Activated naive CD8-positive, alpha-beta T cell treated with anti-CD3 and anti-CD28 coated beads, Interleukin-2, amount 10 ng/mL, durations not matched to agents 7 days and 5 days (primary cell): Measurements from ENCODE around the gene DNAH14. TPM values are rescaled to one million over a fixed set of nuclear protein-coding genes. Genes with fewer than 3 reads are reported as not detected.
"Not testable (repeated sequence)": the region's sequence is repeated elsewhere in the genome, so short reads cannot be mapped to it uniquely, and the experiment has no call there.

Source experiments
- ATAC-seq: fragments of 150-1000 bp; cut with Tn5 transposase; one replicate; pipeline ENCODE4 v1.10.0; 2021; ENCODE audit warnings: low read depth, moderate library complexity
- POLR2A ChIA-PET: fragments of 350-600 bp; sonication (Branson Sonifier 250); formaldehyde crosslinking; loops from one replicate; lab custom pipeline; 2021; ENCODE audit warnings: antibody characterized with exemption; lab: Charles Lee
- DNase-seq: peaks from one replicate; pipeline ENCODE4 v3.0.0; 2021
- H3K27ac Mint-ChIP-seq: one replicate; pipeline ENCODE4 v1.8.0; 2022; ENCODE audit warnings: mild to moderate bottlenecking, mixed read lengths
- H3K27me3 Mint-ChIP-seq: one replicate; pipeline ENCODE4 v1.8.0; 2022; ENCODE audit warnings: mild to moderate bottlenecking, moderate library complexity, mixed read lengths
- H3K36me3 Mint-ChIP-seq: one replicate; pipeline ENCODE4 v1.8.0; 2021; ENCODE audit warnings: mild to moderate bottlenecking, mixed read lengths
- H3K4me1 Mint-ChIP-seq: one replicate; pipeline ENCODE4 v1.8.0; 2021; ENCODE audit warnings: mixed read lengths
- H3K4me3 Mint-ChIP-seq: one replicate; pipeline ENCODE4 v1.8.0; 2022; ENCODE audit warnings: mild to moderate bottlenecking, moderate library complexity, mixed read lengths
- H3K9me3 Mint-ChIP-seq: one replicate; pipeline ENCODE4 v1.8.0; 2021; ENCODE audit warnings: mixed read lengths
- total RNA-seq, 2 experiments: library from RNA; stranded (reverse); gene quantifications; one replicate each; pipeline ENCODE4 v1.2.3, GENCODE V29; 2021

The DNAH14 gene
- total RNA-seq, 2 experiments from 2014 or later = not detected

GRCh38 chr1:225225681-225226080, 296.2 kb downstream of the DNAH14 start:
- POLR2A ChIA-PET = no interaction called here
- ATAC-seq = no peak
- no peaks in the 10 kb centered on the region for H3K36me3 Mint-ChIP-seq
- no peak overlapping the region for H3K27ac Mint-ChIP-seq
- peaks cover 2% of the 10 kb centered on the region for H3K27me3 Mint-ChIP-seq
- H3K4me3 Mint-ChIP-seq = no peak overlapping the region
- H3K4me1 Mint-ChIP-seq = no peaks in the 10 kb centered on the region
- peaks cover 1% of the 10 kb centered on the region for H3K9me3 Mint-ChIP-seq
- DNase-seq = no peak

DNA sequence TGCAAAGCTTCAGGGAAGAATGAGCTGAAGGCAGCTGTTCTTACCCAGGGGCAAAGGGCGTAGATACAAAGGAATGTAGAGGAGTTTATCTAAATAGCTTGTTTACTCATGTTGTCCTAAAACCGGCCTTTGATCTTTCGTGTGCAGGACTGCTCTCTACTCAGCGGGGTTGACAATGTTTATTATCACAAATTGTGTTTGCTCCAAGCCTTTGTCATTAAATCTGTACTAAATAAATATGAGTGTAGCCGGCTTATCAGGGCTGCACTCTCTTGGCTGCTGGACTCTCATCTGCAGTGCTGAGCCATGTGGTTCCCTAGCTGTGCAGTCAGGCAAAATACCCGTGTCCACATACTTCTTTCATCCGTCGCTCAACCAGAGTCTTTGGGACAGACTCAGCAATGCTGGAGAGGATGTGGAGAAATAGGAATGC, 299.4 kb downstream of the DNAH14 start:
- POLR2A ChIA-PET = no interaction called here
- ATAC-seq = no peak
- Mint-ChIP-seq H3K27me3 (peaks cover 2% of the 10 kb centered on the region), H3K9me3 (peaks cover 1% of the 10 kb centered on the region), H3K4me1 (no peaks in the 10 kb centered on the region), H3K27ac (no peak overlapping the region), H3K4me3 (no peak overlapping the region), H3K36me3 (no peaks in the 10 kb centered on the region)
- DNase-seq = no peak

DNA sequence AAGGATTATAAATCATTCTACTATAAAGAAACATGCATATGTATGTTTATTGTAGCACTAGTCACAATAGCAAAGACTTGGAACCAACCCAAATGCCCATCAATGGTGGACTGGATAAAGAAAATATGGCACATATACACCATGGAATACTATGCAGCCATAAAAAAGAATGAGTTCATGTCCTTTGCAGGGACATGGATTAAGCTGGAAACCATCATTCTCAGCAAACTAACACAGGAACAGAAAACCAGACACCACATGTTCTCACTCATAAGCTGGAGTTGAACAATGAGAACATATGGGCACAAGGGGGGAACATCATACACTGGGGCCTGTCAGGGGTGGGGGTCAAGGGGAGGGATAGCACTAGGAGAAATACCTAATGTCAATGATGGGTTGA, 300.0 kb downstream of the DNAH14 start:
- H3K36me3 Mint-ChIP-seq, H3K9me3 Mint-ChIP-seq, ATAC-seq, DNase-seq, H3K27me3 Mint-ChIP-seq, H3K27ac Mint-ChIP-seq, H3K4me1 Mint-ChIP-seq, POLR2A ChIA-PET, H3K4me3 Mint-ChIP-seq: not testable (repeated sequence)

- peaks cover 2% of the 10 kb centered on the region for H3K27me3 Mint-ChIP-seq
- H3K36me3 Mint-ChIP-seq = no peaks in the 10 kb centered on the region
- DNase-seq (no peak), ATAC-seq (no peak)
- H3K9me3 Mint-ChIP-seq = peaks cover 1% of the 10 kb centered on the region
- POLR2A ChIA-PET = no interaction called here
- H3K4me1 Mint-ChIP-seq = no peaks in the 10 kb centered on the region
- H3K4me3 Mint-ChIP-seq = no peak overlapping the region
- no peak overlapping the region for H3K27ac Mint-ChIP-seq
These were observed 301.0 kb downstream of the DNAH14 start for GRCh38 chr1:225230483-225230882.

DNA sequence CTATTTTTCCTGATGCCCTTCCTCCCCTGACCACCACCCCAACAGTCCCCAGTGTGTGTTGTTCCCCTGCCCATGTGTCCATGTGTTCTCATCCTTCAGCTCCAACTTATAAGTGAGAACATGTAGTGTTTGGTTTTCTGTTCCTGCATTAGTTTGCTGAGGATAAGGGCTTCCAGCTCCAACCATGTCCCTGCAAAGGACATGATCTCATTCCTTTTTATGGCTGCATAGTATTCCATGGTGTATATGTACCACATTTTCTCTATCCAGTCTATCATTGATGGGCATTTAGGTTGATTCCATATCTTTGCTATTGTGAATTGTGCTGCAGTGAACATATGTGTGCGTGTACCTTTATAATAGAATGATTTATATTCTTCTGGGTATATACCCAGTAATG, 303.5 kb downstream of the DNAH14 start:
- DNase-seq, H3K4me3 Mint-ChIP-seq, H3K9me3 Mint-ChIP-seq, H3K4me1 Mint-ChIP-seq, POLR2A ChIA-PET, H3K27me3 Mint-ChIP-seq, H3K36me3 Mint-ChIP-seq, H3K27ac Mint-ChIP-seq, ATAC-seq: not testable (repeated sequence)

- Mint-ChIP-seq H3K4me1 (no peaks in the 10 kb centered on the region), H3K27me3 (no peaks in the 10 kb centered on the region), H3K9me3 (peaks cover 3% of the 10 kb centered on the region), H3K27ac (no peak overlapping the region), H3K36me3 (no peaks in the 10 kb centered on the region), H3K4me3 (no peak overlapping the region)
- DNase-seq (no peak), ATAC-seq (no peak)
- POLR2A ChIA-PET = no interaction called here
These were observed 313.1 kb downstream of the DNAH14 start for GRCh38 chr1:225242611-225243010.

DNA sequence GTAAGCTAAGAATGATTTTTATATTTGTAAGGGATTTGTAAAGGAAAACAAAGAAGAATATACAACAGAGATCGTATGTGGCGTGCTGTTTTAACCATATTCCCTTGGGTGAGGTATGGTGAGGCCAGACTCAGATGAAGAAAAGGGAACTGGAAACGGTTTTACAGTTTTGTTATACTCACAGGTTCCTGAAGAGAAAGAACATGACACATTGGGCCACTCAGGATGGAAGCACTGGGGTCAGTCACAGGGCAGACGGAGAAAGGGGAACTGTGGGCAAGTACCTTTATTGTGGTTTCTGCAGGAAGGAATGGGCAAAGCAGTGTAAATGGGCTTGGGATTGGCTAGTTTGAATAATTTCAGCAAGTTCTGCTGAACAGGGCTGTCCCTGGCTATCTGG, 321.0 kb downstream of the DNAH14 start:
- POLR2A ChIA-PET = no interaction called here

DNA sequence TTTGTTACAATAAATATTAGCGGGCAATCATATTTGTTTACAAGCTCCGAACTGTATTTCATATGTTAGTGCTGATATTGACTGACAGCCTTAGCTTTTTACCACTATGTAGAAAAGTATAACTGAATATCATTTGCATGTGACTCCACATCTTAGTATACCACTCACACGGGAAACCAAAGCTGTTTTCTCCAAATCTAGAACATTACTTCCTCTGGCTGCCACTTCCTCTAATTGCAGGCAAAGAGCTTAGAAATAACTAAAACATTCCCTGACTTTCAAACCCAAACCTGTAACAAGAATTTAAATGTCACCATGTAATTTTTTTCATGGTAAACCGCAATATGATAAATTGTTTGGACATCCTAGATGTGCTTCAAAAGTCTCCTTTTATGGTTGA, 323.7 kb downstream of the DNAH14 start:
- DNase-seq (no peak), ATAC-seq (no peak)
- no peaks in the 10 kb centered on the region for H3K36me3 Mint-ChIP-seq
- H3K4me1 Mint-ChIP-seq = no peaks in the 10 kb centered on the region
- POLR2A ChIA-PET = no interaction called here
- no peak overlapping the region for H3K27ac Mint-ChIP-seq
- no peak overlapping the region for H3K4me3 Mint-ChIP-seq
- H3K9me3 Mint-ChIP-seq = no peaks in the 10 kb centered on the region
- H3K27me3 Mint-ChIP-seq = peaks cover 11% of the 10 kb centered on the region

More for the DNA sequence above, 321.0 kb downstream of the DNAH14 start:
- Mint-ChIP-seq H3K4me1 (no peaks in the 10 kb centered on the region), H3K36me3 (no peaks in the 10 kb centered on the region), H3K4me3 (no peak overlapping the region), H3K27ac (no peak overlapping the region), H3K9me3 (no peaks in the 10 kb centered on the region), H3K27me3 (peaks cover 4% of the 10 kb centered on the region)
- ATAC-seq = no peak
- no peak for DNase-seq

- peaks cover 11% of the 10 kb centered on the region for H3K27me3 Mint-ChIP-seq
- DNase-seq = no peak
- ATAC-seq = no peak
- H3K27ac Mint-ChIP-seq = no peak overlapping the region
- H3K4me1 Mint-ChIP-seq = no peaks in the 10 kb centered on the region
- no peaks in the 10 kb centered on the region for H3K36me3 Mint-ChIP-seq
- POLR2A ChIA-PET = no interaction called here
- H3K4me3 Mint-ChIP-seq = no peak overlapping the region
- H3K9me3 Mint-ChIP-seq = no peaks in the 10 kb centered on the region
These were observed 324.3 kb downstream of the DNAH14 start for GRCh38 chr1:225253784-225254183.

DNA sequence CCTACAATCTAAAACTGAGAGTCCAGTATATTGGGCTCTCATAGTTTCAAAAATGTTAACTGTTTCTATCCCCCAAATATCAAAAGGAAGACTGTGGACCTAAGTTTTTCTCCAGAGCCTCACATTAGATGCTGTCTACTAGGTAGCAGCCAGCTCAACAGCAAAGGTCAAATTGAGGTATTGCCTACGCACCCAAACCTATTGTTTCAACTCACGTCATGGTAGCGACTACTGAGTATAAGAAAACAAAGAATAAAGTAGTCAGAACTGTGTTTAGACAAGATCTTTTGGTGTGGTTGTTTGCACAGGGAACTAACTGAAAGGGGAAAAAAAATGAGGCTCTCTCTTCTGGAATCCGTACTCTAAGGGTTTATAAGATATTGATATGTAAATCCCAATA, 325.2 kb downstream of the DNAH14 start:
- no peak for ATAC-seq
- DNase-seq = no peak
- Mint-ChIP-seq H3K4me3 (no peak overlapping the region), H3K4me1 (no peaks in the 10 kb centered on the region), H3K36me3 (no peaks in the 10 kb centered on the region), H3K27me3 (peaks cover 7% of the 10 kb centered on the region), H3K9me3 (no peaks in the 10 kb centered on the region), H3K27ac (no peak overlapping the region)
- POLR2A ChIA-PET = no interaction called here

GRCh38 chr1:225257081-225257480, 327.6 kb downstream of the DNAH14 start:
- no peak overlapping the region for H3K27ac Mint-ChIP-seq
- H3K9me3 Mint-ChIP-seq = no peaks in the 10 kb centered on the region
- POLR2A ChIA-PET = no interaction called here
- no peak for ATAC-seq
- peaks cover 11% of the 10 kb centered on the region for H3K27me3 Mint-ChIP-seq
- no peaks in the 10 kb centered on the region for H3K4me1 Mint-ChIP-seq
- no peak overlapping the region for H3K4me3 Mint-ChIP-seq
- no peaks in the 10 kb centered on the region for H3K36me3 Mint-ChIP-seq
- no peak for DNase-seq

GRCh38 chr1:225258811-225259210, 329.3 kb downstream of the DNAH14 start:
- H3K27me3 Mint-ChIP-seq = peaks cover 11% of the 10 kb centered on the region
- H3K27ac Mint-ChIP-seq = no peak overlapping the region
- POLR2A ChIA-PET = no interaction called here
- no peak overlapping the region for H3K4me3 Mint-ChIP-seq
- no peaks in the 10 kb centered on the region for H3K9me3 Mint-ChIP-seq
- DNase-seq (no peak), ATAC-seq (no peak)
- H3K36me3 Mint-ChIP-seq = no peaks in the 10 kb centered on the region
- H3K4me1 Mint-ChIP-seq = no peaks in the 10 kb centered on the region

- no peak for ATAC-seq
- POLR2A ChIA-PET = no interaction called here
- DNase-seq = no peak
- Mint-ChIP-seq H3K27me3 (peaks cover 11% of the 10 kb centered on the region), H3K36me3 (no peaks in the 10 kb centered on the region), H3K4me3 (no peak overlapping the region), H3K27ac (no peak overlapping the region), H3K9me3 (no peaks in the 10 kb centered on the region), H3K4me1 (peaks cover 3% of the 10 kb centered on the region)
These were observed 330.1 kb downstream of the DNAH14 start for GRCh38 chr1:225259542-225259941.

DNA sequence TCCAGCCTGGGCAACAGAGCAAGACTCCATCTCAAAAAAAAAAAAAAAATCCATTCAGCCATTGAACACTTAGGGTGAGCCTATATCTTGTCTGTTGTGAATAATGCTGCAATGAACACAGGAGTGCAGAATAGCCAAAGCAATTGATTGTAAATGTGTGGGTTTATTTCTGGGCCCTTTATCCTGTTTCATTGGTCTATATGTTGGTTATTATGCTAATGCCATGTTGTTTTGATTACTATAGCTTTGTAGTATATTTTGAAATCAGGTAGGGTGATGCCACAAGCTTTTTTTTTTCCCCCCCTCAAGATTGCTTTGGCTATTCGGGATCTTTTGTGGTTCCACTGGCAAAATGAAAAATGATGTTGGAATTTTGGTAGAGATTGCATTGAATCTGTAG, 330.8 kb downstream of the DNAH14 start:
- peaks cover 11% of the 10 kb centered on the region for H3K27me3 Mint-ChIP-seq
- no peak overlapping the region for H3K4me3 Mint-ChIP-seq
- no peaks in the 10 kb centered on the region for H3K9me3 Mint-ChIP-seq
- no peak overlapping the region for H3K27ac Mint-ChIP-seq
- no peaks in the 10 kb centered on the region for H3K36me3 Mint-ChIP-seq
- peaks cover 5% of the 10 kb centered on the region for H3K4me1 Mint-ChIP-seq
- DNase-seq = no peak
- POLR2A ChIA-PET = no interaction called here
- ATAC-seq = no peak

- ATAC-seq (no peak), DNase-seq (no peak)
- Mint-ChIP-seq H3K9me3 (peaks cover 7% of the 10 kb centered on the region), H3K27ac (no peak overlapping the region), H3K4me1 (no peaks in the 10 kb centered on the region), H3K27me3 (no peaks in the 10 kb centered on the region), H3K4me3 (no peak overlapping the region), H3K36me3 (no peaks in the 10 kb centered on the region)
- POLR2A ChIA-PET = no interaction called here
These were observed 348.0 kb downstream of the DNAH14 start for GRCh38 chr1:225277445-225277844.
